Thymus (tissue), 14 donors: ENCODE measurements around the gene CYB561D1. TPM values are rescaled to one million over a fixed set of nuclear protein-coding genes. Genes with fewer than 3 reads are reported as not detected.
"Not testable (repeated sequence)": the region's sequence is repeated elsewhere in the genome, so short reads cannot be mapped to it uniquely, and the experiment has no call there.

Experiments used
- DNase-seq, 9 donors: peaks; one replicate each; pipeline ENCODE4 v3.0.0-alpha.2; 2013; ENCODE audit warnings: low spot score in 9 of 9, low read depth in 6 of 9, missing footprints in 1 of 9
- H3K27ac ChIP-seq, 2 donors: one replicate each; pipeline ENCODE4 v1.5.1; 2013; ENCODE audit warnings: control low read depth in 1 of 2, low read depth in 1 of 2, low read length in 1 of 2, mild to moderate bottlenecking in 1 of 2, moderate library complexity in 1 of 2
- H3K27me3 ChIP-seq, 2 donors: one replicate each; pipeline ENCODE4 v1.5.1; 2013; ENCODE audit warnings: low read length in 1 of 2; ENCODE audit not compliant: control insufficient read depth in 2 of 2, insufficient read depth in 1 of 2
- H3K36me3 ChIP-seq, 2 donors: one replicate each; pipeline ENCODE4 v1.5.1; 2013; ENCODE audit warnings: low read length in 1 of 2, mild to moderate bottlenecking in 1 of 2, moderate library complexity in 1 of 2; ENCODE audit not compliant: control insufficient read depth in 2 of 2, insufficient read depth in 2 of 2
- H3K4me1 ChIP-seq, 2 donors: one replicate each; pipeline ENCODE4 v1.5.1; 2013; ENCODE audit warnings: low read length in 2 of 2; ENCODE audit not compliant: control insufficient read depth in 2 of 2, insufficient read depth in 2 of 2
- H3K4me3 ChIP-seq, 2 donors: one replicate each; pipeline ENCODE4 v1.5.1; 2013; ENCODE audit warnings: low read length in 2 of 2, control low read depth in 1 of 2, mild to moderate bottlenecking in 1 of 2
- H3K9me3 ChIP-seq, 2 donors: one replicate each; pipeline ENCODE4 v1.5.1; 2013; ENCODE audit warnings: low read length in 1 of 2, mild to moderate bottlenecking in 1 of 2; ENCODE audit not compliant: control insufficient read depth in 2 of 2, insufficient read depth in 1 of 2
- WGBS: extraction: QIAGEN DNeasy Blood & Tissue Kit; methylation state at CpG from one replicate; pipeline ENCODE4 v1.1.7; 2013; 5-methylcytosine and 5-hydroxymethylcytosine counted together
- long read RNA-seq, 10 donors: transcript quantifications; one replicate each; lab custom pipeline, GENCODE V29; 2026
- polyA plus RNA-seq: library from polyadenylated mRNA; stranded (reverse); fragments of 200-250 nt; gene quantifications from one replicate; pipeline ENCODE4 v1.2.3, GENCODE V29; 2013
- total RNA-seq: library from RNA; stranded (reverse); fragments of 120-200 nt; gene quantifications from one replicate; pipeline ENCODE4 v1.2.4, GENCODE V29; 2013
- donor health status: healthy.

The CYB561D1 gene
- total RNA-seq (3.3 TPM), polyA plus RNA-seq (9.4 TPM)
- long read RNA-seq, donor 1, full-length matches to known transcripts, result 1 of 1 reads
- long read RNA-seq, donor 1, partial matches to known transcripts, result 0 of 1 reads
- long read RNA-seq, donor 1, other reads (novel, unspliced or antisense), result 0 of 1 reads
- long read RNA-seq, donor 2, partial matches to known transcripts, result 0 of 1 reads
- long read RNA-seq, donor 2, other reads (novel, unspliced or antisense), result 0 of 1 reads
- long read RNA-seq, donor 3, result 0 reads
- long read RNA-seq, donor 4, partial matches to known transcripts, result 0 of 4 reads
- long read RNA-seq, donor 4, other reads (novel, unspliced or antisense), result 0 of 4 reads
- long read RNA-seq, donor 5, partial matches to known transcripts, result 0 of 2 reads
- long read RNA-seq, donor 5, other reads (novel, unspliced or antisense), result 0 of 2 reads
- long read RNA-seq, donor 6, full-length matches to known transcripts, result 1 of 1 reads
- long read RNA-seq, donor 6, partial matches to known transcripts, result 0 of 1 reads
- long read RNA-seq, donor 6, other reads (novel, unspliced or antisense), result 0 of 1 reads
- long read RNA-seq, donor 7, partial matches to known transcripts, result 0 of 2 reads
- long read RNA-seq, donor 7, other reads (novel, unspliced or antisense), result 0 of 2 reads
- long read RNA-seq, donor 8, result 0 reads
- long read RNA-seq, donor 9, partial matches to known transcripts, result 0 of 1 reads
- long read RNA-seq, donor 9, other reads (novel, unspliced or antisense), result 0 of 1 reads
- long read RNA-seq, donor 10, result 0 reads

DNA sequence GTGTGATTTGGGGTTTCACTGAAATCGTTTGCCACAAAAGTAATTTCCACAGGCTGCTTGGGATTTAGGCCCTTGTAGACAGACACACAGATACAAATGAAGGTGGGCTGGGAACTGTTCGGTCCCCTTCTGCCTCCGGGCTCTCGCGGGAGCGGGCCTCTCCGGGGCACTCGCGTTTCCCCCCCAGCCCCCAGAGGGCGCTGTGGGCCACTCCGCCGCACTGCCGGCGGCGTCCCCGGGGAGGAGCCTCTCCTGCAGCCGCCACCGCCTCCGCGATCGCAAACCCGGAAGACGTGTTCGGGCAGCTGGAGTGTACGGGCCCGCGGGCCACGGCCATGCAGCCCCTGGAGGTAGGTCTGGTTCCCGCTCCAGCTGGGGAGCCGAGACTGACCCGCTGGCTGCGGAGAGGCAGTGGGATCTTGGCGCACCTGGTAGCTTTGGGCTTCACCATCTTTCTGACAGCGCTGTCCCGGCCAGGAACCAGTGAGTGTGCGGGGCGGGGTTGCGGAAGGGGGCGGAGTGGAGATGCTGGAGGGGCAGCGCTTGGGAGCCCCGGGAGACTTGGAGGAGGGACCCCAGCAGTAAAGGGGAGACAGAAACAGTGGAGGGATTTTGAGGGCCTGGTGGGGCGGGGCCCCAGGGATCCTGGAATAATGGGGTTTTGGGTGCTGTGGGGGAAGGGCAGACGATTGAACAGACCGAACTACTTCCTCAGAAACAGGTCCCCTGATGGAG, at the start of gene CYB561D1:
Gene CYB561D1 (plus strand): TSS at position 290 of the 735 bp plus-strand sequence. CDS start 46 bp downstream, at position 336.
- peak in 8 of 9 donors; percentile 75 to 94 (median 87) for DNase-seq
- Histone ChIP-seq H3K4me1 (peaks cover 16 to 48% of the 10 kb centered on the region in 2 donors), H3K9me3 (no peaks in the 10 kb centered on the region), H3K36me3 (peaks cover 47 to 62% of the 10 kb centered on the region in 2 donors), H3K27ac (peak within 1 kb of the TSS; percentile 70 to 91), H3K4me3 (peak within 1 kb of the TSS; percentile 80 to 93), H3K27me3 (no peaks in the 10 kb centered on the region)
- under 1% methylated on average over 44 of the region's 44 CpGs for WGBS

- Histone ChIP-seq H3K9me3 (no peaks in the 10 kb centered on the region), H3K27me3 (peaks cover 0 to 9% of the 10 kb centered on the region in 2 donors), H3K4me1 (no peaks in the 10 kb centered on the region), H3K4me3 (no peak overlapping the region), H3K27ac (no peak overlapping the region), H3K36me3 (no peaks in the 10 kb centered on the region)
- whole genome bisulfite sequencing, result 89% methylated on average over 1 of the region's 1 CpG
- DNase-seq, result no peak
Measured at GRCh38 chr1:109444346-109444745, 49.5 kb upstream of the CYB561D1 start.

GRCh38 chr1:109445949-109446695, 47.8 kb upstream of the CYB561D1 start:
- not testable (repeated sequence) for DNase-seq, H3K36me3 ChIP-seq, H3K27me3 ChIP-seq, H3K9me3 ChIP-seq, H3K4me3 ChIP-seq, H3K4me1 ChIP-seq, H3K27ac ChIP-seq
- WGBS, result 85% methylated on average over 11 of the region's 11 CpGs

GRCh38 chr1:109447524-109447923, 46.4 kb upstream of the CYB561D1 start:
- 62% methylated on average over 4 of the region's 4 CpGs for WGBS
- Histone ChIP-seq H3K27me3 (peaks cover 0 to 7% of the 10 kb centered on the region in 2 donors), H3K9me3 (no peaks in the 10 kb centered on the region), H3K4me1 (no peaks in the 10 kb centered on the region), H3K4me3 (no peak overlapping the region), H3K36me3 (no peaks in the 10 kb centered on the region), H3K27ac (no peak overlapping the region)
- no peak for DNase-seq

DNA sequence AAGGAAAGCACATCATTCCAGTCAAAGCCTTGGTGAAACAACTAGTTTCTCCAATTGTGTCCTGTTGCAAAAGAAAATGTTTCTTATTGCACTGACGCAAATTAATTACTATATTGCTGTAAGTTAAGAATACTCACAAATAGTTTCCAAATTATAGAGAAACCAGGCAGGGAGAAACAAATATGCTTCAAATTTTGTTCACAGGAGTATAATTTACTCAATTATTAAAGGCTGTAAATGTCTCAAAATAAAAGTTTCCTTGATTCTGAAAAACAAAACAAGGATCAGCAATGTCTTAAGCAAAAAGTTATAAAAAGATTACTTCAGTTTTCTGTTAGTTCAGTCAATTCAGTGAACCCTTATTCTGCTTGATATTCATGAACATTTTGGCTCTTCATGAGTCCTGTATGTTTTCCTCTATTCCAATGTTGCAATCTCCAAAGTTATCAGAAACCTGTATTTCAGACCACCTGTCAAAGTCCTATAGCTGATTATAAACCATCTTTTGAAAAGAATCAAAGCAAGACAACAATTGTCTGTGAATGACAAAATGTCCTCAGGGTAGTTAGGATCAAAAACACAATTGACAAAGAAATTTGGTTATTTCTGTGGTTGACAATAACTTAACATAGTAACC, 39.3 kb upstream of the CYB561D1 start:
- H3K9me3 ChIP-seq, result peaks cover 0 to 1% of the 10 kb centered on the region in 2 donors
- 97% methylated on average over 1 of the region's 1 CpG for WGBS
- H3K4me1 ChIP-seq, result no peaks in the 10 kb centered on the region
- no peak for DNase-seq
- peaks cover 0 to 2% of the 10 kb centered on the region in 2 donors for H3K27me3 ChIP-seq
- H3K4me3 ChIP-seq, result no peak overlapping the region
- H3K36me3 ChIP-seq, result no peaks in the 10 kb centered on the region
- H3K27ac ChIP-seq, result no peak overlapping the region

DNA sequence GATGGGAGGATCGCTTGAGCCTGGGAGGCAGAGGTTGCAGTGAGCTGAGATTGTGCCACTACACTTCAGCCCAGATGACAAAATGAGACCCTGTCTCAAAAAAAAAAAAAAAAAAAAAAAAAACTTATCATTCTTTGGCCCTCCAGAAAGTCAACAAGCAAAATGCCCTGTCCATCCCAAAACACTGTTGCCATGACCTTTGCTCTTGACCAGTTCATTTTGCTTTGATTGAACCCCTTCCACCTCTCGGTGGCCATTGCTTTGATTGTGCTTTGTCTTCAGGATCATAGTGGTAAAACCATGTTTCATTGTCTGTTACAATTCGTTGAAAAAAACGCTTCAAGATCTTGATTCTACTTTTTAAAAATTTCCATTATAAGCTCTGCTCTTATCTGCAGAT, 36.1 kb upstream of the CYB561D1 start:
- no peak overlapping the region for H3K27ac ChIP-seq
- no peaks in the 10 kb centered on the region for H3K36me3 ChIP-seq
- peaks cover 0 to 20% of the 10 kb centered on the region in 2 donors for H3K27me3 ChIP-seq
- no peaks in the 10 kb centered on the region for H3K4me1 ChIP-seq
- peaks cover 0 to 1% of the 10 kb centered on the region in 2 donors for H3K9me3 ChIP-seq
- DNase-seq, result no peak
- no peak overlapping the region for H3K4me3 ChIP-seq
- 97% methylated on average over 4 of the region's 4 CpGs for WGBS

- Histone ChIP-seq H3K9me3 (peaks cover 3% of the 10 kb centered on the region in 2 donors), H3K4me1 (peaks cover 6 to 11% of the 10 kb centered on the region in 2 donors), H3K4me3 (peak overlapping the region; percentile 7 to 54), H3K27ac (no peak overlapping the region), H3K36me3 (no peaks in the 10 kb centered on the region), H3K27me3 (peaks cover 44 to 91% of the 10 kb centered on the region in 2 donors)
- 9% methylated on average over 24 of the region's 24 CpGs for WGBS
- no peak for DNase-seq
Measured at GRCh38 chr1:109466125-109466451, 27.8 kb upstream of the CYB561D1 start.
